AG20443 (cell line): ENCODE measurements around the gene IL36B.
A peak's percentile ranks its signal among the peaks of the same experiment; 100 is the strongest.
"Not testable (repeated sequence)": the region's sequence is repeated elsewhere in the genome, so short reads cannot be mapped to it uniquely, and the experiment has no call there.

Source experiments
- DNase-seq: peaks from one replicate; pipeline ENCODE4 v3.0.0; 2012; ENCODE audit warnings: low spot score, mixed read lengths

IL36B gene

DNA sequence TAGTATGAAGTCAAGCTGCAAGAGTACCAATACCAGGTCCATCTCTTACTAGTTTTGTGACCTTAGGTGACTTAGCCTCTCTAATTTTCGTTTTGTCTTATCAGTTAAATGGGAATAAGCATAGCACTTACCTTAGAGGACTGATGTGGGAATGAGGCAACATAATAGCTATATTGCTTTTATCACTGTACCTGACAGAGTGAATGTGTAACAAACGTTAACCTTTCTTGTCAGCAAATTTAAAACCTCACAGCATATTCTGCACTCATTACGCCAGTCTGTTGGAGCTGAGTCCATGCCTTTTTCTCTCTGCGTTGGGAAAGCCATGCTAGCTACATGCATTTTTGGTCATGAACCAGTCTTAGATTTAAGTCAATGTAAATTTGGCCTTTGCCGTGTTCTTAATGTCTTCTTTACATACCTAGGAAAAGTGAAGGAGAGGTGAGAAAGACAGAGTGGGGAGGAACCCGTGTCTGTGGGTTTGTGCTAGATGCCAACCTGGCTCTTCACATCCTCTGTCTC lies at the start of gene IL36B:
IL36B (minus strand) TSS at position 472 of the 522 bp plus-strand sequence.
- DNase-seq: no peak

DNA sequence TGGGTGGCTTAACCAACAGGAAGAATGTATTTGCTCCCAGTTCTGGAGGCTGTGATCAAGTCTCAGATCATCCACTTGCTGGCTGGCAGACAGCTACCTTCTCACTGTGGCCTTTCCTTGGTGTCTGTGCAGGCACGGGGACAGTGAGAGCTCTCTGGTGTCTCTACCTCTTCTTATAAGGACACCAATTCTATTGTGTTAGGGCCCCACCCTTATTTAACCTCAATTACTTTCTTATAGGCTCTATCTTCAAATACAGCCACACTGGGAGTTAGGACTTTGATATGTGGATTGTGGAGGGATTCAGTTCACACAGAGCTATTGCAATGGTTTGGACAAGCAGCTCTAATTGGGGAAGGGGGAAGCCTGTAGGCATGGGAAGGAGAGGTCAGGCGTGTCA lies 49.5 kb upstream of the IL36B start:
- DNase-seq: no peak

- no peak for DNase-seq
Observed at GRCh38 chr2:113098532-113098931, 45.9 kb upstream of the IL36B start.

- DNase-seq: no peak
Observed at GRCh38 chr2:113098041-113098440, 45.4 kb upstream of the IL36B start.

DNA sequence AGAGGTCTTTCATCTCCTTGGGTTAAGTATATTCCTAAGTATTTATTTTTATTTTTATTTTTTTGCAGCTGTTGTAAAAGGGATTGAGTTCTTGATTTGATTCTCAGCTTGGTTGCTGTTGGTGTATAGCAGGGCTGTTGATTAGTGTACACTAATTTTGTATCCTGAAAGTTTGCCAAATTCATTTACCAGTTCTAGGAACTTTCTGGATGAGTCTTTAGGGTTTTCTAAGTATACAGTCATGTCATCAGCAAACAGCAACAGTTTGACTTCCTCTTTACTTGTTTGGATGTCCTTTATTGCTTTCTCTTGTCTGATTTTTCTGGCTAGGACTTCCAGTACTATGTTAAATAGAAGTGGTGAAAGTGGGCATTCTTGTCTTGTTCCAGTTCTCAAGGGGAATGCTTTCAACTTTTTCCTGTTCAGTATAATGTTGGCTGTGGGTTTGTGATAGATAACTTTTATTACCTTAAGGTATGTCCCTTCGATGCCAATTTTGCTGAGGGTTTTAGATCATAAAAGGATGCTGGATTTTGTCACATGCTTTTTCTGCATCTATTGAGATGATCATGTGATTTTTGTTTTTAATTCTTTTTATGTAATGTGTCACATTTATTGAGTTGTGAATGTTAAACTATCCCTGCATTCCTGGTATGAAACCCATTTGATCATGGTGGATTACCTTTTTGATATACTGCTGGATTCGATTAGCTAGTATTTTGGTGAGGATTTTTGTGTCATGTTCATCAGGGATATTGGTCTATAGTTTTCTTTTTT lies 44.4 kb upstream of the IL36B start:
- not testable (repeated sequence) for DNase-seq

DNA sequence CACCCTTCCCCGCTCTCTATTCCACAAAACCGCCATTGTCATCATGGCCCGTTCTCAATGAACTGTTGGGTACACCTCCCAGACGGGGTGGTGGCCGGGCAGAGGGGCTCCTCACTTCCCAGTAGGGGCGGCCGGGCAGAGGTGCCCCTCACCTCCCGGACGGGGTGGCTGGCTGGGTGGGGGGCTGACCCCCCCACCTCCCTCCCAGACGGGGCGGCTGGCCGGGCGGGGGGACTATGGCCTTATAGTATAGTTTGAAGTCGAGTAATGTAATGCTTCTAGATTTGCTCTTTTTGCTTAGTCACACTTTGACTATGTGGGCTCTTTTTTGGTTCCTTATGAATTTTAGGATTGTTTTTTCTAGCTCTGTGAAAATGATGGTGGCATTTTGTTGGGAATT lies 43.6 kb upstream of the IL36B start:
- not testable (repeated sequence) for DNase-seq

- DNase-seq: no peak
Observed at GRCh38 chr2:113093613-113093977, 40.9 kb upstream of the IL36B start.

DNA sequence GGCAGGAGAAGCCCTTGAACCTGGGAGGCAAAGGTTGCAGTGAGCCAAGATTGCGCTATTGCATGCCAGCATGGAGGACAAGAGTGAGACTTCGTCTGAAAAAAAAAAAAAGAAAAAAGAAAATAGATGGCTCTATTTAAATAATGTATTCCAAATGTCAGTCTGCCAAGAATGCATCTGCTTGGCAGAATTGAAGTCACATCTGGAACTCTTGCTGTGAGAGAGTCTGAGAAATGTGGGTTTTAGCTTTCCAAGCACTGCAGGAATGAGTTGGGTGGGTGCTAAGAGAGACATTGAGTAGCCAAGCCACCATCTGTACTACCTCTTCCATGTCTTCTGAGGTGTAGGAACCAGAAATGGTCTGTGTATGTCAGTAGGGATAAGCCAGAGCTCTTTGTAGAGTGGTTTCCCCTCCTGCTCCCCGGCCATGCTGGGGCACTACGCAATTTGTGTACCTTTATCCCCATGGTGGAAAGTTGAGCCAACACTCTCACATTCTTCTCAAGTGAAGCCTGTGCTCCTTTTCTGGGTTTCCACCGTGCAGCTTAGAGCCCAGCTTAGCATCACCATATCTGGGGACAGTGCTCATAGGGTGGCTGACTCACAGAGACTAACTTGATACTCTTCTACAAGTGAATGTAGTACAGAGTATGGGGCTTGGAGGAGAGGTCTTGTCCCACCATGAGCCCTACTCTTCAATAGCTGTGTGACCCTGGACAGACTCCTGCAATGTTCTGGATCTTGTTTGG lies 40.4 kb upstream of the IL36B start:
- DNase-seq: no peak

- no peak for DNase-seq
Observed at GRCh38 chr2:113091231-113091896, 38.7 kb upstream of the IL36B start.

GRCh38 chr2:113089916-113090315 lies 37.2 kb upstream of the IL36B start:
- DNase-seq: no peak

- DNase-seq: no peak
Observed at GRCh38 chr2:113088213-113088992, 35.7 kb upstream of the IL36B start.

- DNase-seq: no peak
Observed at GRCh38 chr2:113085542-113085941, 32.9 kb upstream of the IL36B start.

DNA sequence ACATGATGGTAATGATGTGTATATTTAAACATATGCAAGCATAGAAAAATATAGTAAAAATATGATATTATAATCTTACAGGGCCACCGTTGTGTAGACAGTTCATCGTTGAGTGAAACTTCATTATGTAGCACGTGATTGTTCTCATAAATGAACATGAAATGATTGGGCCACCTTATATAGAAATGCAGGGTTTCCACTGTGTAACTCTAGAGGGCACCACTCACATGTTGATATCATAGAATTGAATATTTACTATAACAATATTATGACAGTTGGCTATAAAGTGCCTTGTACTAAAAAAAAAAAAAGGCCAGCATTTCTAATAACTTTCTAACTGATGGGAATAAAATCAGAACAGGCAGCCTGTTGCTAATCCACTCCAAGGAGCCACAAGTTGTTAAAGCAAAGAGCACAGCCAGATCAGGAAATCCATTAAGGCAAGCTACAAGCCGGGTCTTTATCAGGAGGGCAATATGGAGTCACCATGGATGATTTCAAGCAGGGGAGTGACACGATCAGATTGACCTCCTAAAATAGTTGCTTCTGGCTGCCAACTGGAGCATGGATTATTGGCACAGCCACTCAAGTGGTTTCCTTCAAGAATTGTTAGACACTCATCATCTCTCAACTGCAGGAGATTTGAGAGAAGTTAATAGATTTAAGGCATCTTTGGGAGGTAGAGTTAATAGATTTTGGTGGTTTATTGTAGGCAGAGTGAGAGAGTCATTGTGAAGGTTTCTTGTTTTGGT lies 31.8 kb upstream of the IL36B start:
- no peak for DNase-seq

- DNase-seq: no peak
Observed at GRCh38 chr2:113083296-113083695, 30.6 kb upstream of the IL36B start.

GRCh38 chr2:113081488-113082210 lies 29.0 kb upstream of the IL36B start:
- DNase-seq: no peak

DNA sequence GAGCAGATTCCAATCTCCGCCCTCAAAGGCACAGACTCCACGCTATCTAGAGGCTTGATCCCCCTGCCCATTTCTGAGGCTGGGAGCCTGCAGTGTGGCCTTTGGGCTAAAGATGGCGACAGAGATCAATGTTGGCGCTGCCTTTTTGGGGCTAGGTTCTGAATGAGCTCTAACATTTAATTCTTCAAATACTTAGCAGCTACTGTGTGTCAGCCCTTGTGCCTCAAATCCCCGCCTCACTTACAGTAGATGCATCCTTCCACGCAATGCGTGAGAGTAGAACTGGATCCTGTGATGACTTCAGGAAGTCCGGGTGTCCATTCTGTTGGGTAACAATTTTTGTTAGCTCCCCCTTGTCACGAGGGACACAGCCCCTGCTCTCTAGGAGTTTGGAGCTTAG lies 27.5 kb upstream of the IL36B start:
- peak; percentile 75 for DNase-seq

GRCh38 chr2:113079131-113079530 lies 26.5 kb upstream of the IL36B start:
- DNase-seq: no peak

DNA sequence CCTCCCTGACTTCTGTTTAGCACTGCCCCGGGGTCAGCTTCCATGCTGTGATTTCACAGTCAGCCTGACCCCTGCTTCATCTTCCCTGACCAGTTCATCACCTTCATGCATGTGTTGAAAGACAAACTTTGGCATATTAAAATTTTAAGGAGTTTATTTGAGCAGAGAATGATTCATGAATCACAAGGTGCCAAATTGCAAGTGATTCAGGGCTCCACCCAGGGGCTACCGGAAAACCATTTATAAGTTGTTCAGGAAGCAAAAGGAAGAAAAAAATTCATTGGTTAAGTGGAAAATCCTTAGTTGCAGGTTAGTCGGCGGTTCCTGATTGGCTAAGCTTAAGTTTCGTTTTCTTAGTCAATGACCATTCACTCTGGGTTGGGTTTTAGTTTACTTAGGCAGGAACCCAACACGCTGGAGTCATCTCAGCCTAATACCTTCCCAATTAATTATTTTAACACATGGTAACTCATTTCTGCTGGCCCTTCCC lies 25.7 kb upstream of the IL36B start:
- DNase-seq: no peak

DNA sequence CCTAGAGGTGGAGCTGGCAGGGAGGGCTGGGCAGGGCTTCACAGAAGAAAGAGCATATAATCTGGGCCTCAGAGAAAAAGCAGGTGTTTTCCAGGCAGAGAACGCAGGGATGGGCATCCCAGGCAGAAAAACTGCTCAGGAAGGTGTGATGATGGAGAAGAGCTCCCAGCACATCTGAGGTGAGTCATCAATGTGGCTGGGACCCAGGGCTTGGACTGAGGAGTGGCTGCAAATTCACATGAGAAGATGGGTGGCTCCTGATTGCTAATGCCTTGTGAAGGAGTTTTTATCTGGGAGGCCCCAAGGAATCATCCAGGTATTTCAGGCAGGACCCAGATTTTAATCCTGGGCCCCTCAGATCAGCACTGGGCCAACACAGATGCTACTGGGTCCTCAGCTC lies 25.3 kb upstream of the IL36B start:
- DNase-seq: no peak

DNA sequence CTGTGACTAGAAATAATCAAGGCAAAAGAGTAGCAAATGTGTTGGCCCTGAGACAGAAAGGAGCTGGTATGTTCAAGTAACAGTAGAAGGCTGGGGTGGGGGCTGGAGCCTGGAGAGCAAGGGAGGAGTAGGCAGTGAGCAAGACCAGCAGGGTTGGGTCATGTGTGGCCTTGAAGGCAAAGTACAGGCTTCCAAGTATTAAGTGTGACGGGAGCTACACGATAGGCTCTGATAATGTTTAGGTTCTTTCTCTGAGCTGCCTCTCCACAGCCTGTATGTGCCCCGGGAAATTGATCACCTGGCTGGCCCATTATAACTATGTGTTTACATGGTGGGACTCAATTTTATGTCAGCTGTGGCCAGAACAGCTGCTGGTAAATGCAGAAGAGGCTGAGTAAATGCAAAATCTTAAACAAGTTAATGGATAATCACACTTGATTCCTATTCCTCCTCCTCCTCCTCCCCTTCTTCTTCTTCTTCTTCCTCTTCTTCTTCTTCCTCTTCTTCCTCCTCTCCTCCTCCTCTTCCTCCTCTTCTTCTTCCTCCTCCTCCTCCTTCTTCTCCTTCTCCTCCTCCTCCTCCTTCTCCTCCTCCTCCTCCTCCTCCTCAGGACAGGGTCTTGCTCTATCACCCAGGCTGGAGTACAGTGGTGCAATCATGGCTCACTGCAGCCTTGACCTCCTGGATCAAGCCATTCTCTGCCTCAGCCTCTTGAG lies 24.4 kb upstream of the IL36B start:
- DNase-seq: no peak
